Measurements from ENCODE around the gene NAT9. TPM values are rescaled to one million over a fixed set of nuclear protein-coding genes. Genes with fewer than 3 reads are reported as not detected.

NAT9 gene
- total RNA-seq, 1 donor from 2014 or later, result 29.2 TPM

GRCh38 chr17:74806334-74806733 is 30.2 kb upstream of the NAT9 start:
- no peak for DNase-seq (ENCODE audit: low read depth)

DNA sequence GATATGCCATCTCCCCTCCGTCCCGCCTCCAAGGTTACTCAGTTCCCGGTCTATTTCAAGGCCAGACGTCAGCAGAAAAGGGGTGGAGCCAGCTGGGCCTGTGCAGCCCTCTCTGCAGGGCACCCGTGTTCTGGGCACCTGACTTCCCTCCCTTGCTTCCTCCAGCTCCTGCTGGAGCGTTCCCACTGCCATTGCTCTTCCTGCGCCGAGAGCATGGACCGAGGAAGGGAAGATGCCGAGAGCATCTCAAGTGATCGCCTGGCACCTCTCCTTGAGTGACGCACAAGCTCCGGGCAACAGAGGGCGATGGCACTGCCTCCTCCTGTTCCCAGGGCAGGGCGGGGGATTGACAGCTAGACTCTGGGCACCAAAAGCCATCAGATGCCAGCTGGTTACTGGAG is 29.4 kb upstream of the NAT9 start:
- DNase-seq (ENCODE audit: low read depth), result no peak

- no peak for DNase-seq (ENCODE audit: low read depth)
Measured at GRCh38 chr17:74804683-74805082, 28.5 kb upstream of the NAT9 start.

DNA sequence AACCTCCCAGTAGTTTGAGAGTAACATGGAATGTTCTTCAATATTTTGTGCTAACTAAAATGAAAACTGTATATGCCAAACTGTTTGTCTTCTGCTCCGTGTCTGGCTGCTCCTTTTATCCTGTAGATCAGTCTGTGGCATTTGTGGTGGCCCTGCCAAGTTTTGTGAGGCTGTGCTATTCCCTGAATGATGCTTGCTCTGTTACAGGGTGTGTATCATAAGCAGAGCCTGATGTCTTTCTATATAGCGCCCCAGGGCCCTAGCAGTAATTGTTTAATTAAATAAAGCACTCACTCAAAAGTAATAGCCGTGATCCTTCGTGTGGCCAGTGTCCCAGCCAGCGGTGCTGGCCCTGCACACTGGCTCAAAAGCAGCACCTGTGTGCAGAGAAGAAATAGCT is 27.8 kb upstream of the NAT9 start:
- no peak for DNase-seq (ENCODE audit: low read depth)

DNA sequence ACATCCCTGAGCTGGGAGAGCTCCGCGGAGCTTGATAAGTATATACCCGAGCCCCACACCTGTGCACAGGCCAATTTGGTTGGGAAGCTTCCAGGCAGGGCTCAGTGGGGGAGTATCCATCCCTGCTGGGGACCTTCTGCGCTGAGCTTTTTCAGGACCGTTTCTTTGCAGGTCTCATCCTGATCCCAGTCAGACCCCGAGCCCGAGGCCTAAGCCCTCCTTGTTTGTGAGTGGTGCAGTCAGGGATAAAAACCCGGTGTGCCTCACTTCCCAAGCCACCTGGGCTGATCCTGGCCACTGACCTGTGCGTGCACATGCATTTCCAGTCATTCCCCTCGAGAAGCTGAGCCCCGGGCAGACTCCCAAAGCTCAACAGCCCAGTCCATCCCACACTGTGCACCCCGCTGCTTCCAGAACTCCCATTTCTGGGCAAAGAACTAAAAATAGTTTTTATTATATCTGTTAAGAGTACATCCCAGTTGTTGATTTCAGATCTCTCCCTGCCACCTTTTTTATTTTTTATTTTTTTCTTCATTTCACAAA is 27.3 kb upstream of the NAT9 start:
- DNase-seq (ENCODE audit: low read depth), result no peak

GRCh38 chr17:74801896-74802295 is 25.8 kb upstream of the NAT9 start:
- DNase-seq (ENCODE audit: low read depth), result no peak

DNA sequence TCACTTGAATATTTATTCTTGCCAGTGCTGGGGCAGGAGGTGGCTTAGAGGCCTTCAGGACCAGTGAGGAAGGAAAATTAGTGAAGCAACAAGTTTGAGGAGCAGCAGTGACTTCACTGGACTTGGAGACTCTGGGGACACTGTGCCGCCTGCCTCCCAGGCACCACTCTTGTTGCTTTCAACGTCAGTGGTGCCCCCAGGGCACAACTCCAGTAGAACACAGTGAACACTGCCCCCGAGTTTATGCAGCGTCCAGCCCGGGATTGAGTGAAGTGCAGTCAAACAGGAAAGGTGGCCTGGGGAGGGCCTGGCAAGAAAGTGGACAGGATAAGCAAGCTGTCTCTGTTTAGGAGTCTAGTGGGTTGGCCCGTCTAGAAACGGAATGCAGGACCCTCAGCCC is 24.4 kb upstream of the NAT9 start:
- DNase-seq (ENCODE audit: low read depth), result no peak

DNA sequence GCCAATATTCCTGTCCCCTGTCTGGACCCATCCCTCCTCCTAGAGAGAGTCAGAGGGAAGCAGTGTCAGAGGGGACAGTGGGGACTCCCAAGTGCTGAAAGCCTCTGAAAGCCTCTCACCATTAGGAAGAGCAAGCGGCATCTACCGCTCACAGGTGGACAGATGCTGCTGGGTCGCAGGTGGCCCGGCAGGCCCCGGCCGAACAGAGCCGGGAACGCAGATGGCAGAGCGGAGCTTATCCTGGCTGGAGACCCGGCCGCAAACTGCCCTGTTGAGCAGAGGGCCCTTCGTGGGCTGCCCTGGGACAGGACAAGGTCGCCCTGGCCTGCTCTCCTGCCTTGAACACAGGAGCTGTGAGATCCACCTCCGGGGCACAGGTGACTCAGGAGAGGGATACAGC is 23.0 kb upstream of the NAT9 start:
- DNase-seq (ENCODE audit: low read depth), result no peak

GRCh38 chr17:74798239-74798707 is 22.1 kb upstream of the NAT9 start:
- DNase-seq (ENCODE audit: low read depth), result peak; percentile 54

GRCh38 chr17:74797824-74798223 is 21.7 kb upstream of the NAT9 start:
- DNase-seq (ENCODE audit: low read depth), result no peak

DNA sequence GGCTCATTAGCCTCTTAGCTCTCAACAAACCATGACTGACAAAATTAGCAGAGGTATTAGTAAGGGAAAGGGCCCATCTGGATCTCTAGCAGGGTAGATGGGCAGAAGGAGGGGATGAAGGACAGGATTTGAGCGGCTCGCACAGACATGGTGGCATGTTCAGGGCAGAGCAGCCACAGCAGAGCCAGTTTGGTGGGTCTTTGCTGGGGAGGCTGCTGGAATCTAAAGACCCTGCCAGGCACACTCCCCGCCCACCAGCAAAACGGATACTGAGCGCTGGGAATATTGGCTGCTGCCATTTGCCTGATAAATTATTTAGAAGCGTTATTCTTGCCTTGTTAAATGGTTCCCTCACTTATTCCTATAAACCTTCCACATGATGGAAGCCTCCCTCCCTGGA is 20.7 kb upstream of the NAT9 start:
- DNase-seq (ENCODE audit: low read depth), result no peak

GRCh38 chr17:74796211-74796610 is 20.1 kb upstream of the NAT9 start:
- no peak for DNase-seq (ENCODE audit: low read depth)

GRCh38 chr17:74795327-74796020 is 19.3 kb upstream of the NAT9 start:
- DNase-seq (ENCODE audit: low read depth), result no peak

DNA sequence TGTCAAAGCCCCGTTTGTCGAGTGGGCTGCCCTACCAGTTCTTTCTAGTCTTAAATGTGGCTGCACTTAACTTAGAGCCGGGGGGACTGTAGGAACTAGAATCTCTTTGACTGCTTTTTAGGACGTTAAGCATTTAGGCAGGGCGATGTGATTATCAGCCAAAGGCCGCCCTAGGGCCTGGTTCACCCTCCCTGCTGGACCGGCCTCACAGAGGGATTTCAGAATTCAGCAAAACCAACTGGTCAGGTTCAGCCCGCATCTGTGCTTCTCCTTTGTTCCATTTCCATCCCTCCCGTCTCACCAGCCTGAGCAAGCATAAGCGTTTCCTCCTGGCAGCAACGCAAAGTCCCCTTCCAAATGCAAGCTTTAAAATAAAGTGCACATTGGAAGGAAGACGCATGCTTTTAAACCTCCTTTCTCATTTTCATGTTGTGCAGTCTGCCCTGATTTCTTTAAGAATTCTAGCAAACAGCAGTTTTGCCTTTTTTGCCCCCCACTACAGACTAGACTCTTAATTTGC is 16.5 kb upstream of the NAT9 start:
- DNase-seq (ENCODE audit: low read depth), result no peak

DNA sequence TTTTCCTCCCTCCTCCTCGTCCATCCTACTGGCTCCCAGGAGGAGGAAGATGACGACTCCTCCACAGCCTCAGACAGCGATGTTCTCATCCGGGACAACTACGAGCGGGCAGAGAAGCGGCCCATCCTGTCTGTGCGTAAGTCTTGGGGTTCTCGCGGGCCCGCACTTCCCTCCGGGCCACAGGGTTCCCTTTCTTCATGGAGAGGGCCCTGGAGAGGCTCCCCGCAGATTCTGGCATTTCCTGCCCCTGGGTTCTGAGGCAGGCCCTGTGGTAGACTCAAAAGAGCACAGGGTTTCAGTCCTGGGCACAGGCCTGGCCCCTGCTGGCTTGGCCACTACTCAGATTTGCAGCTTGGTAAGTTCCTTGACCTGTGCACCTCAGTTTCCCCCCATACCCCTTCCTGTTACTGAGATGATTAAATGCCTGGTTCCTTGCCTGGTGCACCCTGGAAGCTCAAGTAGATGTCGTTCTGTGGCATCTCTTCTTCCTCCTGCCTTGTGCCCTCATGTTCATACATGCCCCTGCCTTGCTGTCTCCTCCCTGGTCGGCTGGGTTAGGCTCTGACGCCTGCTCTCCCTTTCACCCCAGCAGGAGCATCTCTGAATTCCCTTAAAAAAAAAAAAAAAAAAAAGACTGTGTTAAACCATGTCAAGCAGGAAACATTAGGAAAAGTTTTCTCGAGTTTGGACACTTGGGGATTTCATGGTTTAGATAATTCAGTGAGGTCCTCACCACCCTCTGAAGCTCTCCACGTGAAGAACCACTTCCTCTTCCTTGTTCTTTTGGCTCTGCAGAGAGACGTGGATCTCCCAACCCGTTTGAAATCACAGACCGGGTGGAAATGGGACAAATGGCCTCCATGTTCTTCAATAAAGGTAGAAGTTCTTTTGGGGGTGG is 14.3 kb upstream of the NAT9 start:
- DNase-seq (ENCODE audit: low read depth), result no peak

GRCh38 chr17:74786431-74787055 is 10.4 kb upstream of the NAT9 start:
- DNase-seq (ENCODE audit: low read depth), result no peak

- no peak for DNase-seq (ENCODE audit: low read depth)
Measured at GRCh38 chr17:74785981-74786360, 9.8 kb upstream of the NAT9 start.

DNA sequence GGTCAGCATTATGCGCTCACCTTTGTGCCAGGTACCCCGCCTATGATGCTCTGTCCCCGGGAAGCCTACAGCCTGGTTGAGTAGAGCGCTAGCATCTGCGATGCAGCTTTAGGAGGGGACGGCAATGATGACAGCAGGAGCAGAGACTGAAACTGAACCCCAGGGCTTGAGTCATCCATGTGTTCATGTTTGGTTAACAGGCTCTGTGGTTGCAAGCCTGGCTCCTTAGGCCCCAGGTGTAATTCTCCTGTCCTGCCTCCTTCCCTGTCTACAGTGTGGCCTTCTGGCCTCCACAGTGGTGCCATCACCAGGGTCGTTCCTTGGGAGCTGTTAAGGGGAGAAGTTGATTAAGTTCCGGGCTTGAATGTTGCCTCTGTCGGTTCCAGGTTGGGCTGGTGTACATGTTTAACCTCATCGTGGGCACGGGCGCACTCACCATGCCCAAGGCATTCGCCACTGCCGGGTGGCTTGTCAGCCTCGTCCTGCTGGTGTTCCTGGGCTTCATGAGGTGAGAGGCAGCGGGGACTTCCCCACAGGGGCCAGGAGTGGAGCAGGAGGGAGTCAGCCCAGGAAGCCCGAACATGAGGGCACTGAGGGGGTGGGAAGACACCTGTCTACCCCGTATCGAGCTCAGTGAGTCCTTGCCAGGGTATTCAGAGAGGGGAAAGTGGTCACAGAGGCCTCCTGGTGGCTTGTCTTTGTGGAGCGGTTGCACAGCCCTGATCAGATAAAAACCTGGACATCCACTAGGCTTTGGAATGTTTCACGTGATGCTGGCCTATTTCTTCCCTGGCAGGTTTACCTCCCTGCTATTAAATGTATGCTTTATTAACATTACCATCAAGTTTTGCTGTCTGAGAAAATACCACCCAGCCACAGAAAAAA is 9.2 kb upstream of the NAT9 start:
- DNase-seq (ENCODE audit: low read depth), result no peak

GRCh38 chr17:74784125-74784810 is 8.1 kb upstream of the NAT9 start:
- DNase-seq (ENCODE audit: low read depth), result no peak

- DNase-seq (ENCODE audit: low read depth), result no peak
Measured at GRCh38 chr17:74782571-74782970, 6.4 kb upstream of the NAT9 start.
